ENCODE data around the gene NKAPD1.
"Not testable (repeated sequence)": the region's sequence is repeated elsewhere in the genome, so short reads cannot be mapped to it uniquely, and the experiment has no call there.

The NKAPD1 gene

GRCh38 chr11:112086422-112087191 lies 12.5 kb downstream of the NKAPD1 start, which contains the start of the genes SDHD and TIMM8B:
Gene SDHD (plus strand): TSS chr11:112086873. CDS start chr11:112086908, 35 bp downstream.
Gene TIMM8B (minus strand): TSS chr11:112086756. CDS start chr11:112086723, 33 bp downstream.
- peak; percentile 90 for DNase-seq (ENCODE audit: low read depth)

GRCh38 chr11:112087212-112087611 lies 13.1 kb downstream of the NKAPD1 start:
- DNase-seq (ENCODE audit: low read depth), result no peak

DNA sequence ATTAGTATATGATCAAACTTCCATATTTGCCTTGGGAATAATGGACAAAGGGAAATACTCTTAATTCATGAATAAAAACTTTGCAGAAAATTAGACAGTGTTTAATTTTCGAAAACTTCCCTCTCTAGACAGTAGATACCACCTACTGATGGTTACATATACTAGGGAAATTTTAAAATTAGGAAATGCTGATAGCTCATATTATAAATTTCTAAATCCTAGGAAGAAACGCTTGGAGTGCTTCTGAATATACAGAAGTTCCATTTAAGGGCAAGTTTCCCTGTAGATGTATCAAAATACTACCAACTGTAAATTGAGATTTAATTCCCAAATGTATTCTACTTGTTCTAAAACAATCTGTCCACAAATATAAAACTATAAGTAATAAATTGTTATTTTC lies 21.2 kb downstream of the NKAPD1 start:
- not testable (repeated sequence) for DNase-seq (ENCODE audit: low read depth)

GRCh38 chr11:112096194-112096593 lies 22.1 kb downstream of the NKAPD1 start:
- DNase-seq (ENCODE audit: low read depth), result no peak

- no peak for DNase-seq (ENCODE audit: low read depth)
These were observed 23.8 kb downstream of the NKAPD1 start for GRCh38 chr11:112097734-112098528.

DNA sequence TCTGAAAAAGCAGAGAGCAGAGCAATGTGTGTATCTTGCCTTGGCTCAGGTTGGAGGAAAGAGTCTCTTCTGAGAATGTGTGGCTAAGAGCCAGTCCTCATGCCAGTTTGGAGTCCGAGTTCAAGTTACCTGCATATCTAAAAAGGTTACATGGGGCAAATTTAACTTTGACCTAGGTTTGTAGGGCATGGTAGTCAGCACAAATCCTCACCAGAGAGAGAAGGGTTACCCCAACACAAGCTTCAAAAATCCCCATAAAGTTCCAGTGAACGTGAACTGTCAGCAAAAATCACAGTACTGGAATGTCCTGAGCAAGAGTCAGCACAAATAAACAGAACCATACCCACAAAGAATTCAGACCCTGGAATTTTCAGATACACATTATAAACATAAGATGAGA lies 26.4 kb downstream of the NKAPD1 start:
- DNase-seq (ENCODE audit: low read depth), result no peak

GRCh38 chr11:112103446-112103845 lies 29.3 kb downstream of the NKAPD1 start:
- no peak for DNase-seq (ENCODE audit: low read depth)

GRCh38 chr11:112106070-112106469 lies 32.0 kb downstream of the NKAPD1 start:
- DNase-seq (ENCODE audit: low read depth), result no peak

DNA sequence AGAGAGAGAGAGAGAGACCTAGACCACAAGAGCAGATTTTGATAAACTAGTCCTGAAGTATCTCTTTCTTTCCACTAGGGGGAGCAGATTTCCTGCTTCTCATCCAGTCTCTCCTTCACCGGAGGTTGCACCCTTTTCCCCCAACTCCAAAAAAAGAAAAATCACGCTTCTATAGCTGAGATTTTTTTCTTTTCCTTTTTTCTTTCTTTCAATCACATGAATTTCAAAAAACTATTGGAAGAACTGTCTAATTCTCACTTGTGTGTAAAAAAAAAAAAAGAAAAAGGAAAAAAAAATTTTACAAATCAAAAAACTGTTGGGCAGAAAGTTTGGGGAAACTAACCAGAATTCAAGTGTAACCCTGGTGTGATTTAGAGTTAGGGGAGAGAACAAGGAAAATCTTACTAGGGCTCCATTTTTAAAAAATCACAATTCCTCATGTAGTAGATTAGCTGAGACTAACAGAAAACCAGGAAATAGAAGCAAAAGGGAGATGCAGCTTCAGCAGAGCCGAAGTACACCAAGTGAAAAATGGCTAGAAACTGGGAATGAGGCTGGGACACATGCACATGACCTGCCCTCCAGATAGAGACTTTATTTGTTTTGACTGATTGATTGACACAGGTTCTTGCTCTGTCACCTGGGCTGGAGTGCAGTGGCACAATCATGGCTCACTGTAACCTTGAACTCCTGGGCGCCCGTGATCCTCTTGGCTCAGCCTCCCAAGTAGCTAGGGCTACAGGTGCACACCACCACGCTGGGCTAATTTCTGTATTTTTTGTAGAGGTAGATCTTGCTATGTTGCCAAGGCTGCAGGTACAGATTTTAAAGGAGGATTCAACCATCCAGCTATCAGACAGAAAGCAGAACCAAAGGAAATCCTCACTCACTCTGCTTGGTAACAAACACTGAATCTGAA lies 39.7 kb downstream of the NKAPD1 start:
- no peak for DNase-seq (ENCODE audit: low read depth)

DNA sequence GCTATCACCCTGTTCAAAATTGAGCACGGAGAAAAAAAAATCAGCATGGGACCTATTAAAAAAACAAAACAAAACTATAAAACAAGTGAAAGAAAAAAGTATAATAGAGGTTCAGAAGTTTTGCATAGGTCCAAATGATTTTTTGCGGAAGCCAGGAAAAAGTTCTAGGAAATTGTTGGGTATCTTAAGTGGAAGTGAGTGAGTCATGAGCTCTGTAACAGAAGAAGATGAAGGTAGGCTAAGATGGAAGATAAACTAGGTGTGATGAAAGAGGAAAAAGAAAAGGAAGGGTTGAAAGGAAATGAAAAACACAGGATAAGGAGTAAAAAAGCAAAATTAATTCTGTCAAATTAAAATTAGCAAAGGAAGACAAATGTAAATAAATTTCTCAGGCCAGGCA lies 40.4 kb downstream of the NKAPD1 start:
- no peak for DNase-seq (ENCODE audit: low read depth)

- DNase-seq (ENCODE audit: low read depth), result no peak
These were observed 41.3 kb downstream of the NKAPD1 start for GRCh38 chr11:112115386-112115785.

GRCh38 chr11:112118176-112118575 lies 44.1 kb downstream of the NKAPD1 start:
- no peak for DNase-seq (ENCODE audit: low read depth)

DNA sequence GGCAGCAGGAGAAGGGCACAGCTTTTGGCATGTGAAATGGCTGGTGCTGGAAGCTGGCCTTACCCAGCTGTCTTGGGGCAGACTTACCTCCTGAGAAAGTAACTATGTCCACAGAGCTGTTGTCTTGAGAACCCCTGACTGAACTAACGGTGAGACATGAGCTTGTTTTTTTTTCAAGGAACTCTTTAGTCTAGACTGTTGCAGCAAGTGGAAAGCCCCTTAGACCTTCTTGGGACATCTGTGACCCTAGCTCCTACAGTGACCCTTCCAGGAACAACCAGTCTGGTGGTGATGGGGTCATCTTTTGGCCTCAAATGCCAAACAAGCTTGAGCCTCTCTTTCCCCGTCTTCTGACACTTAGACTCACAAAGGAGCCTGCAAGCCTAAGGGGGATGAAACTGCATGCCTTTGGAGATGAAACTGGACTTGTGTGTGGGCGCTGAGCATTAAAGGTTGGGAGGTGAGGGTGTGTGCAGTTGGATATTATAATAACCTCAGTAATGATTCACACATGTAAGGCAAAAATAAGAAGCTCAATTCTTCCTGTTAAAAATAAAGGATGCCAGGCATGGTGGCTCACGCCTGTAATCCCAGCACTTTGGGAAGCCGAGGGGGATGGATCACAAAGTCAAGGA lies 48.0 kb downstream of the NKAPD1 start:
- DNase-seq (ENCODE audit: low read depth), result no peak

DNA sequence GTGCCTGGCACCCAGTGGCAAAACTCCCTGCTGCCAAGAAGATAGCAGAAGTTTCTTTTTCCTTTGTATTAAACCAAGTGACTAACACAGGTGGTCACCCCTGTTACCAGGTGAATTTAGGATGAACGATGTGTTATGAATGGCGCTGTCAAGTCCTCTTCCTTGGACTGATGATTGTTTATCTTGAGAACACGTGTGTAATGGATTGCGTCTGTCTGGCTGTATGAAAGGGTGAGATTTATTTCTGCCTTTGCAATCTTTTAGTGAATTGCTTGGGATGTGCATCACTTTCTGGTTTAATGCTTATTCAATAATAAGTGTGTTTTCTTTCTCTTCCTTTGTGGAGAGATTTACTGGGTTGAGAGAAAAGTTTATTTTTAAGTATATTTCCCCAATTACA lies 49.0 kb downstream of the NKAPD1 start:
- DNase-seq (ENCODE audit: low read depth), result no peak

DNA sequence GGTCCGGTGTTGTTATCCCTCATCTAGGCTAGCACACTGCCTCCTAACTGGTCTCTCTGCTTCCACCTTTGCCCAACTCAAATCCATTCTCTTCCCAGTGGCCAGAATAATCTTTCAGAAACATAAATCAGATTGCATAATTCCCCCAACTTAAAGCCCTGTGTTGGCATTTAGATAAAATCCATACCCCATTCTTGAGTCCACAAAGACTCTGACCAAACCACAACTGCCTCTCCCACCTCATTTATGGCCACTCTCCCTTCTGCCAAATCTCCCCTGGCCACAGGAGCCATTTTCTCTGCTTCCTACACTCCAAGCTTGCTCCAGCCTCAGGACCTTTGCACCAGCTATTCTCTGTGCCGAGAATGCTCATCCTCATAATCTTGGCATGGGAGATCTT lies 53.0 kb downstream of the NKAPD1 start:
- no peak for DNase-seq (ENCODE audit: low read depth)

- DNase-seq (ENCODE audit: low read depth), result no peak
These were observed 54.5 kb downstream of the NKAPD1 start for GRCh38 chr11:112128483-112129121.

GRCh38 chr11:112129656-112130055 lies 55.6 kb downstream of the NKAPD1 start:
- DNase-seq (ENCODE audit: low read depth), result no peak

DNA sequence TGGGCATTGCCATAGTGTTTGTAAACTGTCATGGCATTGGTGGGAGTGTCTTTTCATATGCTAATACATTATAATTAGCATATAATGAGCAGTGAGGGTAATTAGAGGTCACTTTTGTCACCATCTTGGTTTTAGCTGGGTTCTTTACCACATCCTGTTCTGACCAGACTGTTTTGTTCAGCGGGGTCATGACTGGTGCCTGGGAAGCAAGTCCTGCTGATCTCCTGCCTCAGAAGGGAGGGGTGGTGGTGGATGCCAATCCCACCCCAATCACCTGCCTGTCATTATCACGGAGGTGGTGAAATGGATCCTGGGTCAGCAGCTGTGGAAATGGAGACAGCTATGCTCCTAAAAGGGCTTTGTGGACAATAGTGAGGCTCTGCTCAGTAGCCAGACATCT lies 58.6 kb downstream of the NKAPD1 start:
- no peak for DNase-seq (ENCODE audit: low read depth)

GRCh38 chr11:112134473-112134872 lies 60.4 kb downstream of the NKAPD1 start:
- DNase-seq (ENCODE audit: low read depth), result no peak

Data from stimulated activated CD8-positive, alpha-beta memory T cell treated with anti-CD3 and anti-CD28 coated beads, Interleukin-7, amount 100 ng/mL, for 24 hours (primary cell).